ENCODE data around the gene PARP11.

Gene PARP11

DNA sequence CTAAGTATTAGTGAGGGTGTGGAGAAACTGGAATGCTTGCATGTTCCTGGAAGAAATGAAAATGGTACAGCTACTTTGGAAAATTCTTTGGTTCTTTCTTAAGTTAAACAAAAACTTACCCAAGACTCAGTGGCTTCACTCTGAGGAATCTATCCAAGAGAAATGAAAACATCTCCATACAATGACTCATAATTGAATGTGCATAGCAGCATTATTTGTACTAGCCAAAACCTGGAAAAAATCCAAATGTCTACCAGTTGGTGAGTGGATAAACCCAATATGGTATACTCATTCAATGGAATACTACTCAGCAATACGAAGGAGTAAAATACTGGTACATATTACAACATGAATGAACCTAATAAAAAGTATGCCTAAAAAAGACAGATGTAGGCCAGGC, 102.3 kb downstream of the PARP11 start:
- DNase-seq (ENCODE audit: low spot score) = no peak

DNA sequence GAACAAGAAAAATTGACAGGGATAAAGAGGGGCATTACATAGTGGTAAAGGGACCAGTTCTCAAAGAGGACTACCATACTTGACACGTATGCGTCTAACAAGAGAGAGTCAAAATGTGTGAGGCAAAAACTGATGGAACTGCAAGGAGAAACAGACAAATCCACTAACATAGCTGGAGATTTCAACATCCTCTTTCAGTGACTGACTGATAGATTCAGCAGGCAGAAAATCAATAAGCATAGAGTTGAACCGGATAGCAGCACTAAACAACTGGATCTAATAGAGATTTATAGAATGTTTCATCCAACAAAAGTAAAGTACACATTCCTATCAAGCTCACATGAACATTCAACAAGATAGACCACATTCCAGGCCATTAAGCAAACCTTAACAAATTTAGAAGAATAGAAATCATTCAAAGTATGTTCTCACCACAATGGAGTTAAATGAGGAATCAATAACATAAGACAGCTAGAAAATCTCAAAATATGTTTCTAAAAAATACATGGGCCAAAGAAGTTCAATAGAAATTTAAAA, 104.2 kb downstream of the PARP11 start:
- no peak for DNase-seq (ENCODE audit: low spot score)

DNA sequence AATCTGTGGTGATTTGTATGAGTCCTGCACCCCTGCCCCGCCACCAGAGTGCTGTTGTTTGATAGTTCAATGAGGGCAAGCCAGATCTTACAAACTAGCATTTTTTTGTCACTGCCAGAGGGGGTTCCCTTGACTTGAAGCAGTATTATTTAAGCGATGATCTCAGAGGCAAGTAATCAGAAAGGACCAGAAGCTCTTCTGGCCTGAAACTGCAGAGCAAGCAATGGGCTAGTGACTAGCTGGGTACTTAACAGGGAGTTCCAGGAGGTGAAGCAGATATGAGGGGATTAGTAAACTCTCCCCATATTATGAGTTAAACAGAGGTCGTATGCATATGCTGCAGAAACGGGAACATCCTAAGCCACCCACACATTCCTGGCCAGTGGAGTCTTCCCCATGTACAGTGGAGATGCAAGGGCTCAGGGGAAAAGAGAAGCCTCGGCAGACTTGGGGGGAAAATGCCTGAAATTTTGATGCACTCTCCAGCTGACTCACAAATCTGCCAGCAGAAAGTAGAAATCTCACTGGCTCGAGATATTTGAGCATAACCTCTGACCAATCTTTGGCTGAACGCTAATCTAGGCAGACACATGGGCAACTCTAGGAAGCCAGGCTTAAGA, 112.0 kb downstream of the PARP11 start:
- no peak for DNase-seq (ENCODE audit: low spot score)

DNA sequence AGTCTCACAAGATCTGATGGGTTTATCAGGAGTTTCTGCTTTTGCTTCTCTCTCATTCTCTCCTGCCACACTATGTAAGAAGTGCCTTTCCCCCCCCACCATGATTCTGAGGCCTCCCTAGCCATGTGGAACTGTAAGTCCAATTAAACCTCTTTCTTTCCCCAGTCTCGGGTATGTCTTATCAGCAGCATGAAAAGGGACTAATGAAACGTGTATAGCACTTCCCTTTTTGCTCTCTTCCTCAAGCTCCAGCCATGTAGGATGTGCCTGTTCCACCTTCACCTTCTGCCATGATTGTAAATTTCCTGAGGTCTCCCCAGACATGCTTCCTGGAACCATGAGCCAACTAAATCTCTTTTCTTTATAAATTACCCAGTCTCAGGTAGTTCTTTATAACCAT, 113.3 kb downstream of the PARP11 start:
- no peak for DNase-seq (ENCODE audit: low spot score)
